Stimulated activated CD4-positive, alpha-beta T cell treated with anti-CD3 and anti-CD28 coated beads, Interleukin-4, amount 100 ng/mL, for 4 hours (primary cell): ENCODE results near the gene SRPK2.
A peak's percentile ranks its signal among the peaks of the same experiment; 100 is the strongest.
"Not testable (repeated sequence)": the region's sequence is repeated elsewhere in the genome, so short reads cannot be mapped to it uniquely, and the experiment has no call there.

ENCODE experiments used
- DNase-seq, 2 experiments: peaks; one replicate each; pipeline ENCODE4 v3.0.0-alpha.2; 2020

The SRPK2 gene

DNA sequence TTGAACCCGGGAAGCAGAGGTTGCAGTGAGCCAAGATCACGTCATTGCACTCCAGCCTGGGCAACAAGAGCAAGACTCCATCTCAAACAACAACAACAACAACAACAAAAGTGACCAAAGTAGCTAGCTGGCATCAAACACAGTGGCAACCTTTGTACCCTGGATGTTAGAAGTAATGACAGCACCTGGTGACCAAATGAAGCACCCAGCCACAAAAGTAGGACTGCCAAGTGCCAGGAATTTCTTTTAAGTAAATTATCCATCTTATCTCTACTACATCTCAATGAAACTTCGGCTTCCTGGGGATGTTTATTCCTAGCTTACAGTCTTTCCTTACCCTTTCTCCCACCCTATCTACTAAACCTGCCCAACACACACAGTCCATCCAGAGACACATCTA, 18.8 kb downstream of the SRPK2 start:
- DNase-seq: no peak

DNA sequence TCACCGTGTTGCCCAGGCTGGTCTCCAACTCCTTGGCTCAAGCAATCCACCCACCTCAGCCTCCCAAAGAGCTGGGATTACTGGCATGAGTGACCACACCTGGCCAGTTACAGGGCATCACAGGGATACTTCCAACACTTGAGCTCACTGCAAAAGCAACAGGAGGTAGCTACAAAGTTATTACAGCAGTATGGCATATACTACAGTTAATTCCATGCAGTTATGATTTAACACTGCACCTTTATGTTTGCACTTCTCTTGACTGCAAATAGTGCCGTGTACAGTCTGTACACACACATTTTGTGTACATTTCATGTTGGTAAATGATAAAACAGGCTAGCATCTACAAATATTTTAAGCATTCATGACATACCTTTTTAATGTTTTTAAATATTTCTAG, 21.3 kb downstream of the SRPK2 start:
- DNase-seq: no peak

- DNase-seq: no peak
Observed at GRCh38 chr7:105365541-105366534, 22.9 kb downstream of the SRPK2 start.

GRCh38 chr7:105364684-105365083, 24.0 kb downstream of the SRPK2 start:
- DNase-seq: no peak

GRCh38 chr7:105363657-105364056, 25.1 kb downstream of the SRPK2 start:
- DNase-seq: not testable (repeated sequence)

DNA sequence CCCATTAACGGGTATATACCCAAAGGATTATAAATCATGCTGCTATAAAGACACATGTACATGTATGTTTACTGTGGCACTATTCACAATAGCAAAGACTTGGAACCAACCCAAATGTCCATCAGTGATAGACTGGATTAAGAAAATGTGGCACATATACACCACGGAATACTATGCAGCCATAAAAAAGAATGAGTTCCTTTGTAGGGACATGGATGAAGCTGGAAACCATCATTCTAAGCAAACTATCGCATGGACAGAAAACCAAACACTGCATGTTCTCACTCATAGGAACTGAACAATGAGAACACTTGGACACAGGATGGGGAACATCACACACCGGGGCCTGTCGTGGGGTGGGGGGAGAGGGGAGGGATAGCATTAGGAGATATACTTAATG, 26.0 kb downstream of the SRPK2 start:
- DNase-seq: not testable (repeated sequence)

GRCh38 chr7:105361995-105362394, 26.7 kb downstream of the SRPK2 start:
- not testable (repeated sequence) for DNase-seq

DNA sequence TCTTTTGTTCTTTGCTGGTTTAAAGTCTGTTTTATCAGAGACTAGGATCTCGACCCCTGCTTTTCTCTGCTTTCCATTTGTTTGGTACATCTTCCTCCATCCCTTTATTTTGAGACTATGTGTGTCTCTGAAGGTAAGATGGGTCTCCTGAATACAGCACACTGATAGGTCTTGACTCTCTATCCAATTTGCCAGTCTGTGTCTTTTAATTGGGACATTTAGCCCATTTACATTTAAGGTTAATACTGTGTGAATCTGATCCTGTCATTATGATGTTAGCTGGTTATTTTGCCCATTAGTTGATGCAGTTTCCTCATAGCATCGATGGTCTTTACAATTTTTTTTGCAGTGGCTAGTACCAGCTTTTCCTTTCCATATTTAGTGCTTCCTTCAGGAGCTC, 28.6 kb downstream of the SRPK2 start:
- DNase-seq: not testable (repeated sequence)

GRCh38 chr7:105355701-105356100, 33.0 kb downstream of the SRPK2 start:
- DNase-seq: no peak

GRCh38 chr7:105354383-105354782, 34.3 kb downstream of the SRPK2 start:
- no peak for DNase-seq

- no peak for DNase-seq
Observed at GRCh38 chr7:105353752-105354328, 34.9 kb downstream of the SRPK2 start.

DNA sequence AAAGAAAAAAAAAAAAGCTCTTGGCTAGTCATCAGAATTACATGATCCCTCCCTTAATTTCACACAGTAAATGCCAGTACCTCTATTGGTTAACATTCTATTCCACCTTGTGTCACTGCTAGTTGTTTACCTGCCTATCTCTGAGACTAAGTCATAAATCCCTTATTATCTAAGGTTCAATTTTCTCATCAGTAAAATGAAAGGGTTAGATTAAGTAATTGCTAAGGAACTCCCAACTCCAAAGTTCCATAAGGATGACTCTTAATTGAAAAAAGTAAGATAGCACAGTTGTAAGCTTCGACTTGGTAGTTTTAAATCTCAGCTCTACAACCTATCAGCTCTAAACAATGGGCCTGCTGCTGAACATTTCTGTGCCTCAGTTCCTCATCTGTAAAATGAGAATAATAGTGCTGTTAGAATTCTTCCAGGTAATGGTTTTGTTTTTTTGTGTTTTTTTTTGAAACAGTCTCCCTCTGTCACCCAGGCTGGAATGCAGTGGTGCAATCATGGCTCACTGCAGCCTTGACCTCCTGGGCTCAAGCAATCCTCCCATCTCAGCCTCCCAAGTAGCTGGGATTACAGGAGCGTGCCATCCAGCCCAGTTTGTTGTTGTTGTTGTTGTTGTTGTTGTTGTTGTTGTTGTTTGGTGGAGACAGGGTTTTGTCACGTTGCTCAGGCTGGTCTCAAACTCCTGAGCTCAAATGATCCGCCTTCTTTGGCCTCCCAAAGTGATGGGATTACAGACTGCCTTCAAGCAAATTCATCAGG, 35.6 kb downstream of the SRPK2 start:
- no peak for DNase-seq

GRCh38 chr7:105352018-105352612, 36.6 kb downstream of the SRPK2 start:
- peak; percentile 7 to 49 for DNase-seq

GRCh38 chr7:105350906-105351305, 37.8 kb downstream of the SRPK2 start:
- DNase-seq: no peak

DNA sequence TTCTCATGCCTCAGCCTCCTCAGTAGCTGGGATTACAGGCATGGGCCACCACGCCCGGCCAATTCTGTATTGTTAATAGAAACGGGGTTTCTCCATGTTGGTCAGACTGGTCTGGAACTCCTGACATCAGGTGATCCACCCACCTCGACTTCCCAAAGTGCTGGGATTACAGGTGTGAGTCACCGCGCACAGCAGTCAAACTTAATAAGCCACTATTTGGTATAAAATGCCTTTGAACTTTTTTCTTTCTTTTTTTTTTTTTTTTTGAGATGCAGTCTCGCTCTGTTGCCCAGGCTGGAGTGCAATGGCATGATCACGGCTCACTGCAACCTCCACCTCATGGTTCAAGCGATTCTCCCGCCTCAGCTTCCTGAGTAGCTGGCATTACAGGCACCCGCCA, 40.5 kb downstream of the SRPK2 start:
- DNase-seq: not testable (repeated sequence)

DNA sequence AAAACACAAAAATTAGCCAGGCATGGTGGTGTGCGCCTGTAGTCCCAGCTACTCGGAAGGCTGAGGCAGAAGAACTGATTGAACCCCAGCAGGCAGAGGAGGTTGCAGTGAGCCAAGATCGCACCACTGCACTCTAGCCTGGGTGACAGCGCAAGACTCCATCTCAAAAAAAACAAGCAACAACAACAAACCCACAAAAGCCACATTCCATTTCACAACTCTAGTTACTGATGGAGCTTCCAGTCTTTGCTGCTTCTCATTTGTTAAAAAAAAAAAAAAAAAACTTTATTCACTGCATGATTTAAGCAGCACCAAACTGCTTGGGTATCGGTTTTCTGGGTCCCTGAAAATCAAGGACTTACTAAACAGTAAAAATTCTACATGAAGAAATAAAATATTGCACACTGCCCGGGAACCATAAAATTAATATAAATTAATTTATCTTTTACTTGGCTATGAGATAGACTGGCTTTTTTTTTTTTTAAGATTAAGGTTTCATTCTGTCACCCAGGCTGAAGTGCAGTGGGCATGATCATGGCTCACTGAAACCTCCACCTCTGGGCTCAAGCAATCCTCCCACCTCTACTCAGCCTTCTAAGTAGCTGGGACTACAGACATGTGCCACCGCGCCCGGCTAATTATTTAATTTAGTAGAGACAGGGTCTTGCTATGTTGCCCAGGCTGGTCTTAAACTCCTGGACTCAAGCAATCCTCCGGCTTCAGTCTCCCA, 42.0 kb downstream of the SRPK2 start:
- no peak for DNase-seq

- DNase-seq: no peak
Observed at GRCh38 chr7:105346138-105346537, 42.6 kb downstream of the SRPK2 start.

- no peak for DNase-seq
Observed at GRCh38 chr7:105345725-105346124, 43.0 kb downstream of the SRPK2 start.

GRCh38 chr7:105345003-105345402, 43.7 kb downstream of the SRPK2 start:
- DNase-seq: no peak

GRCh38 chr7:105339404-105340323, 49.1 kb downstream of the SRPK2 start:
- DNase-seq: no peak

- no peak for DNase-seq
Observed at GRCh38 chr7:105337529-105337928, 51.2 kb downstream of the SRPK2 start.
